Measurements from ENCODE around the gene POU2AF1. TPM values are rescaled to one million over a fixed set of nuclear protein-coding genes. Genes with fewer than 3 reads are reported as not detected.
A peak's percentile ranks its signal among the peaks of the same experiment; 100 is the strongest.

Gene POU2AF1
- total and polyA plus RNA-seq, 2 donors (not counting 1 experiment from before 2014, with no cell fraction given) = 0.17 TPM; not detected in 1

GRCh38 chr11:111418436-111418787 is 39.3 kb upstream of the POU2AF1 start:
- H3K4me1 ChIP-seq (ENCODE audit: control insufficient read depth, extremely low read depth, insufficient read depth, low read length) = no peaks in the 10 kb centered on the region
- TF ChIP-seq EZH2 (IDR thresholded peaks at IDR 0.05; ENCODE audit: low read length, missing control alignments) = no peak
- TF ChIP-seq CTCF (conservative IDR thresholded peaks at IDR 0.05 in 1 of 2, IDR thresholded peaks at IDR 0.05 in 1 of 2; ENCODE audit: low read depth in 1 of 2, low read length in 2 of 2) = no peak
- H4K20me1 ChIP-seq (ENCODE audit: control insufficient read depth, extremely low read depth, insufficient read depth, low read length) = no peaks in the 10 kb centered on the region
- no peaks in the 10 kb centered on the region for H3K9me3 ChIP-seq (ENCODE audit: control insufficient read depth, insufficient read depth, low read depth, low read length)
- no peak overlapping the region for H3K4me2 ChIP-seq (ENCODE audit: extremely low read depth, insufficient read depth, low read length)
- no peaks in the 10 kb centered on the region for H3K79me2 ChIP-seq (ENCODE audit: control insufficient read depth, insufficient read depth, low read length)
- H3K9ac ChIP-seq (ENCODE audit: insufficient read depth, low read length) = no peak overlapping the region
- no peak for DNase-seq (ENCODE audit: low read depth in 2 of 2)
- H3K27ac ChIP-seq (ENCODE audit: insufficient read depth, low read length) = no peak overlapping the region
- no peak overlapping the region for H2AFZ ChIP-seq (ENCODE audit: low read length)
- H3K4me3 ChIP-seq (replicated peaks in 1 of 4; ENCODE audit: control extremely low read depth in 1 of 4, insufficient read depth in 1 of 4, low read depth in 3 of 4, low read length in 4 of 4) = no peak overlapping the region
- peaks cover 26% of the 10 kb centered on the region for H3K27me3 ChIP-seq (ENCODE audit: control insufficient read depth, insufficient read depth, low read length)
- H3K36me3 ChIP-seq (ENCODE audit: control insufficient read depth, insufficient read depth, low read length) = no peaks in the 10 kb centered on the region

GRCh38 chr11:111417766-111418435 is 38.8 kb upstream of the POU2AF1 start:
- Histone ChIP-seq H3K9me3 (ENCODE audit: control insufficient read depth, insufficient read depth, low read depth, low read length) (no peaks in the 10 kb centered on the region), H2AFZ (ENCODE audit: low read length) (no peak overlapping the region), H4K20me1 (ENCODE audit: control insufficient read depth, extremely low read depth, insufficient read depth, low read length) (no peaks in the 10 kb centered on the region), H3K27me3 (ENCODE audit: control insufficient read depth, insufficient read depth, low read length) (peaks cover 26% of the 10 kb centered on the region), H3K4me3 (replicated peaks in 1 of 4; ENCODE audit: control extremely low read depth in 1 of 4, insufficient read depth in 1 of 4, low read depth in 3 of 4, low read length in 4 of 4) (no peak overlapping the region), H3K9ac (ENCODE audit: insufficient read depth, low read length) (no peak overlapping the region), H3K4me1 (ENCODE audit: control insufficient read depth, extremely low read depth, insufficient read depth, low read length) (no peaks in the 10 kb centered on the region), H3K4me2 (ENCODE audit: extremely low read depth, insufficient read depth, low read length) (no peak overlapping the region), H3K36me3 (ENCODE audit: control insufficient read depth, insufficient read depth, low read length) (no peaks in the 10 kb centered on the region), H3K79me2 (ENCODE audit: control insufficient read depth, insufficient read depth, low read length) (no peaks in the 10 kb centered on the region), H3K27ac (ENCODE audit: insufficient read depth, low read length) (no peak overlapping the region)
- DNase-seq (ENCODE audit: low read depth in 2 of 2) = peak; percentile 71 to 97
- TF ChIP-seq CTCF (conservative IDR thresholded peaks at IDR 0.05 in 1 of 2, IDR thresholded peaks at IDR 0.05 in 1 of 2; ENCODE audit: low read depth in 1 of 2, low read length in 2 of 2) = no peak
- no peak for TF ChIP-seq EZH2 (IDR thresholded peaks at IDR 0.05; ENCODE audit: low read length, missing control alignments)

GRCh38 chr11:111417011-111417765 is 38.1 kb upstream of the POU2AF1 start:
- TF ChIP-seq CTCF (conservative IDR thresholded peaks at IDR 0.05 in 1 of 2, IDR thresholded peaks at IDR 0.05 in 1 of 2; ENCODE audit: low read depth in 1 of 2, low read length in 2 of 2) = no peak
- no peak for TF ChIP-seq EZH2 (IDR thresholded peaks at IDR 0.05; ENCODE audit: low read length, missing control alignments)
- Histone ChIP-seq H3K79me2 (ENCODE audit: control insufficient read depth, insufficient read depth, low read length) (no peaks in the 10 kb centered on the region), H3K27ac (ENCODE audit: insufficient read depth, low read length) (no peak overlapping the region), H3K27me3 (ENCODE audit: control insufficient read depth, insufficient read depth, low read length) (peaks cover 26% of the 10 kb centered on the region), H3K9me3 (ENCODE audit: control insufficient read depth, insufficient read depth, low read depth, low read length) (no peaks in the 10 kb centered on the region), H2AFZ (ENCODE audit: low read length) (no peak overlapping the region), H3K4me3 (replicated peaks in 1 of 4; ENCODE audit: control extremely low read depth in 1 of 4, insufficient read depth in 1 of 4, low read depth in 3 of 4, low read length in 4 of 4) (no peak overlapping the region), H3K9ac (ENCODE audit: insufficient read depth, low read length) (no peak overlapping the region), H3K4me2 (ENCODE audit: extremely low read depth, insufficient read depth, low read length) (no peak overlapping the region), H4K20me1 (ENCODE audit: control insufficient read depth, extremely low read depth, insufficient read depth, low read length) (no peaks in the 10 kb centered on the region), H3K4me1 (ENCODE audit: control insufficient read depth, extremely low read depth, insufficient read depth, low read length) (no peaks in the 10 kb centered on the region), H3K36me3 (ENCODE audit: control insufficient read depth, insufficient read depth, low read length) (no peaks in the 10 kb centered on the region)
- DNase-seq (ENCODE audit: low read depth in 2 of 2) = peak in 1 of 2 donors; percentile 7
